ENCODE measurements around the gene TNS3.

DNA sequence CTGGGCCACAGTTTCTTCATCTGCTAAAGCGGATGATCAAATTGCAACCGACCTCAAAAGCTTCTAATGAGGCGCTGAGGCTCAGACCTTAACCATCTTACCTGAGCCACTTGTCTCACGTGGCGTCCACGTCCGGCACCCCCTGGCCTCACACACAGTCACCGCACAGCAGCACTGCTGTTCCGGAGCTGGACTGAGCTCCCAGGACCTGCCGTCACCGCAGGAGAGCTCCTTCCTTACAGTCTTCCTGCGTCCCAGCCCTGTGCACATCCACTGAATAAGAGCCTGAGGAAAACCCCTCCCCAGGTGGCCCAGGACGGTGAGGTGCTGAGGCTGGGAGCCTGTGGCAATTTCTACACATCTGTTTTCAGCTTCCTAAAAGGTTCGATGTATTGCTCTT, 35.7 kb downstream of the TNS3 start:
- no peak for TF ChIP-seq CTCF (IDR thresholded peaks at IDR 0.05; ENCODE audit: insufficient read depth, low read length)
- TF ChIP-seq POLR2AphosphoS5 (IDR thresholded peaks at IDR 0.05; ENCODE audit: low read depth): no peak
- no peak for TF ChIP-seq GABPA (IDR thresholded peaks at IDR 0.05; ENCODE audit: low read depth)

Data from HL-60 (cell line).